Activated CD8-positive, alpha-beta memory T cell treated with anti-CD3 and anti-CD28 coated beads, Interleukin-2, amount 50 U/mL, for 1 hour (primary cell): ENCODE measurements around the gene PIAS4.

Experiments
- DNase-seq: peaks from one replicate; pipeline ENCODE4 v3.0.0-alpha.2; 2020; ENCODE audit errors: extremely low read depth

Gene PIAS4

DNA sequence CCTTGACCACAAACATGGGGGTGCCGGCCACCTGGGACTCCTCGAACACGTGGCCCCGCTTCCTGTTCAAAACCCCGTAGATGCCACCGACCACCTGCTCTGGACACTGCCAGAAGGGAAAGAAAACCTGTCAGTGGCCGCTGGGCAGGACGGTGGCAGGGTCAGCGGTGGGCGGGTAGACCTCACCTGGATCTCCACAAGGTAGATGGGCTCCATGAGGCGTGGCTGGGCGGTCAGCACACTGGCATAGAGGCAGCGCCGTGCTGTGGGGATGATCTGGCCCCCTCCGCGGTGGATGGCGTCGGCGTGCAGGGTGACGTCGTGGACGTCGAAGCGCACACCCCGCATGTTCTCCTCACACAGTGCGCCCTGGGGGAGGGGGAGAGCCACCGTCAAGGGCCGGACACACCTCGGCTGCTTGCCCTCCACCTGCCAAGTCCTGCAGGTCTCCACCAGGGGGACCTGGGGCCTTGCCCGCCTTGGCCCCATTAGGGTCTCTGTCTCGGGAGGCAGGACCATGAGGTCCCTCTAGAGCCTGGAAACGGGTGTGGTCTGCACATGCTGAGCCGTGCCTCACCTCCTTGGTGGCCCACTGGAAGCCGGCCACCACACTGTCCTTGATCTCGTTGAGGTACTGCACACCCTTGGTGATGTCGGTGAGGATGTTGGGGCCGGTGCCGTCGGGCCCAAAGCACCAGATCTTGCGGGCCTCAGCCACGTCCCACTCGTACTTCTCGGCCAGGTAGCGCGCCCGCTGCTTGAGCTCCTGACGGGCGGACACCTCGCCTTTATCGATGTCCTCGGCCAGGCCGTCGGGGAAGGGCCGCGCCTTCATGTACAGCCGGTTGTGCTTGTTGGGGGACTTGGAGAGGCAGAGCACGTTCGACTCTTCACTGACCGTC is 30.0 kb upstream of the PIAS4 start:
- DNase-seq: no peak

DNA sequence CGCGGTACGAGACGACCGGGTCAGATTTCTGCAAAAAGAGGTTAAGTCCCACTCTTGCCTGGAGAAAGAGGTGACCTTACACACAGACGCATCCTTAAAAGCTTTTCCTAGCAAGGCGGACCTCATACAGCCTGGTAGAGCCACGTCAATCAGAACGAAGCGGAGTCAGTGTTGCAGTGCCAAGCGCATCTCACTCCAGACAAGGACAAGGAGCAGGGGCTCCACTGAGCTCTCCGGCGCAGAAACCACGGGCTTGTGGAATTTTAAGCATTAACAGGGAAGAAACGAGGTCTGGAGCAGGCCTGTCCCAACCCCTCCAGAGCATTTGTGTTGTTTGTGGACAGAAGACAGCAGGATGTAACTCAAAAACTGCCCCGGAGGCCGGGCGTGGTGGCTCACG is 29.4 kb upstream of the PIAS4 start:
- no peak for DNase-seq

- DNase-seq: no peak
Observed at GRCh38 chr19:3979289-3979673, 28.3 kb upstream of the PIAS4 start.

DNA sequence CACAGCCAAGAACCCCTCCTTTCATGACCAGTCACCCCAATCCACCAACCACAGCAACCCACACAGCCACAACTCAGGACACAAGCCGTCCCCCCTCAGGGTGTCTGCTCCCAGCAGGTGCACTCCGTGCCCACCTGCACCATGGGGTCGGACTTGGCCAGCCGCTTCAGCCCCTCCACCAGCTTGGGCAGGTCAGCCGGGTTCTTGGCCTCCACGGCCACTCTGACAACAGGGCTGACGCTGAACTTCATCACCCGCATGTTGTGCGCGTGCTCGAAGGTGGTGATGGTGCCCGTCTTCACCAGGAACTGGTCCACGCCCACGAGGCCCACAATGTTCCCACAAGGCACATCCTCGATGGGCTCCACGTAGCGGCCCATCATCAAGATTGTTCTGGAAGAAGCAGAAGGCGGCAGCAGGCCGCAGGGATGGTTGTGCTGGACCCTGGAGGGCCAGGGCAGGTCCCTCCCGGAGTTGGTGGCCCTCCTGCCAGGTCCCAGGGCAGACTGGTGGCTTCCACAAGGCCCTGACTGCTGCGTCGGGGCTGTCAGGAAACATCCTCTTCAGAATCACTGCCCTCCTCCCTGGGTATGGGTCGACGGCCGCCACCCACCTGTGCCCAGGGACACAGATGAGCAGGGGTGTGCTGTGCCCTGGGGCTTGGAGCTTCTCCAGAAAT is 27.7 kb upstream of the PIAS4 start:
- DNase-seq: no peak

GRCh38 chr19:3980353-3981251 is 26.9 kb upstream of the PIAS4 start:
- no peak for DNase-seq

DNA sequence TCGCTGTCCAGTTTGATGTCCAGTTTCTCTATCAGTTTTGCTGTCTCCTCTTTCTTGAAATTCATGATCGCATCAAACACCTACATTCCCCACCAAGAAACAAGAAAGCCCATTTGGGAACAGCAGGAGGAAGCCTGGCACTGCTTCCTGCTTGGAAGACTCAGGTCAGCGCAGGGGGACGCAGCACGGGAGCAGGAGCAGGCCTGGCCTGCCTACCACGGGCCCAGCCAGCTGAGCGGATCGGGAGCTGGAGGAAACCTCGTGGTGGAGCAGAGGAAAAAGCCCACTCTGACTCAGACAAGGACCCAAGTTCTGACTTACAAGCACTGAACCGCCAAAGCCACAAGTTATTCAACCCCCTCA is 26.2 kb upstream of the PIAS4 start:
- no peak for DNase-seq

DNA sequence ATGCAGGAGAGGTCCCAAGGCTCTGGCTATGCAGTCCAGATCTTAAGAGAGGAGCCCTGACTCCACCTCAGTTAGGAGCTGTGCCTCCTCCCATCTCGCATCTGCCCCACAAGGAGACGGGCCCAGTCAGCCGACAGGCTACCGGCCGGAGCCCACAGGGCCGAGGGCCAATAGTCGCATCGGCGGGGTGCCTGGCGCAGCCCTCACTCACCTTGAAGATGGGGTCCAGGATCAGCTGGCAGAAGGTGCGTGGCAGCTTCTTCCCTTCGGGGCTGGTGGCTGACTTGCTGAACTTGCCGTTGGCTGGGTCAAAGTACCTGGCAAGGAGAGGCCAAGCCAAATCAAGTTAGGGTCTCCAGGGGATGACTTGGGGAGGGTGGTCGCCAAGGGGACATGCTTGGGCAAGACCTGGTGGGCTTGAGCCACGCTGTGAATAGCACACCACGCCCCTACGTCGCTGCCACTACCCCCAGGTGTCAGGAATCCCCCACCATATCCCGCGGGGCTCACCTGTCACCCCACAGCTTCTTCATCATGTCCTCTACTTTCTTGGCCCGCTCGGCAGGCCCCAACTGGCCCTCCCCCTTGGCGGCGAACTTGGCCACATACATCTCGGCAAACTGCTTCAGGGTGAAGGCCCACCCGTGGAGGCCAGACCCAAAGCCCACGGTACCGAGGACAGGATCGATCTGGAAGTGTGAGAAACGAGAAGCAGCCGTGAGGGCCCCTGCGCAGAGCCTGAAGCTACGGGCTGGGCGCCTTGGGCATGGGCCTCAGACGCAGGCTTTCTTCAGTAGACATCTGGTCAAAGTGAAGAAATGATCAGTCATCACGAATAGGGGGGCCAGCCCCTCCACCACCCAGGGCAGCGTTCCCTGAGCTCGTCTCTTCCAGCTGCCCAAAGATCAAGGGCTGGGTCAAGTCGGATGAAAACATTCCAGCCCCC is 25.5 kb upstream of the PIAS4 start:
- DNase-seq: no peak

DNA sequence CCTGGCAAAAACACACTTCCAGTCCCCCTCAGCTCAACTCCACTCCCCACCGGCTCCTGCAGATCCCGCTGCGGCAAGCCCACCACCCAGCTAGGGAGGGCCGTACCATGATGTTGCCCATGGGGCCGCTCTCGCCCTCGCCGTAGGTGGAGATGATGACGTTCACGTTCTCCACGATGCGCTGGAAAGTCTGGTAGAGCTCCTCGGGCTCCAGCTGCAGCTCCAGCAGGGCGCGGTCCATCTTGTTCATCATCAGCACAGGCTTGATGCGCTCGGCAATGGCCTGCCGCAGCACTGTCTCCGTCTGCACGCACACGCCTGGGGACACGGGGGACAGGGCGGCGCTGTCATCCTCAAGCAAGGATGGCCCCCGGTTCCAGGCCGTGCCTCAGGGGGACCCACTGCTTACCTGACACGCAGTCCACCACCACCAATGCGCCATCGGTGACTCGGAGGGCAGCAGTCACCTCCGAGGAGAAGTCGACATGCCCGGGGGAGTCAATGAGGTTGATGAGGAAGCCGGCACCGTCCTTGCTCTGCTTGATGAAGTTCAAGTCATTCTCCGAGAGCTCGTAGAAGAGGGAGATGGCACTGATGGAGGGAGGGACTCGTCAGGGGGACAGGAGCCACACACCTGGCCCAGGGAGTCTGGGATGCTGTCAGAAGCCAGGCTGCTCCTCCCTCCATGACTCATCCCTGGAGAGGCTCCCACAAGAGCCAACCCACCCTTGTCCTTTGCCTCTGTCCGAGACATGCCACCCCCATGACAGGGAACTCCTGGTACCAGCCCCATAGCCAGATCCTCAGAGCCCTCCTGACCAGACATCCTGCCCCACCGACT is 24.6 kb upstream of the PIAS4 start:
- DNase-seq: no peak

GRCh38 chr19:3983542-3983914 is 24.0 kb upstream of the PIAS4 start:
- DNase-seq: no peak

- DNase-seq: no peak
Observed at GRCh38 chr19:3983936-3984583, 23.5 kb upstream of the PIAS4 start.

DNA sequence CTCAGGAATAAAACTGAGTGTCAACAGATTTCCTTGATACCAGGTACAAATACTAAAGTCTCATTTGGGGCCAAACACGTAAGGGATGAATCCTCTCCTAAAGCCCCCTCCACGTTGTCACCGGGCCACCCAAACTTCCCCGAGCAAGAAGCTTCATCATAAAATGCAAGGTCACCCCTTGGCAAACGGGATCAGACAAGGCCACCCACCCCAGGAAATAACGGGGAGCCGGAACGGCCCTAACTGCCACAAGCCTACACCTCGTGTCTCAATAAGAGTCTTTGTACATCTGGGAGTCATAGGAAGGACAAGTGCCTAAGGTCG is 23.0 kb upstream of the PIAS4 start:
- DNase-seq: no peak

DNA sequence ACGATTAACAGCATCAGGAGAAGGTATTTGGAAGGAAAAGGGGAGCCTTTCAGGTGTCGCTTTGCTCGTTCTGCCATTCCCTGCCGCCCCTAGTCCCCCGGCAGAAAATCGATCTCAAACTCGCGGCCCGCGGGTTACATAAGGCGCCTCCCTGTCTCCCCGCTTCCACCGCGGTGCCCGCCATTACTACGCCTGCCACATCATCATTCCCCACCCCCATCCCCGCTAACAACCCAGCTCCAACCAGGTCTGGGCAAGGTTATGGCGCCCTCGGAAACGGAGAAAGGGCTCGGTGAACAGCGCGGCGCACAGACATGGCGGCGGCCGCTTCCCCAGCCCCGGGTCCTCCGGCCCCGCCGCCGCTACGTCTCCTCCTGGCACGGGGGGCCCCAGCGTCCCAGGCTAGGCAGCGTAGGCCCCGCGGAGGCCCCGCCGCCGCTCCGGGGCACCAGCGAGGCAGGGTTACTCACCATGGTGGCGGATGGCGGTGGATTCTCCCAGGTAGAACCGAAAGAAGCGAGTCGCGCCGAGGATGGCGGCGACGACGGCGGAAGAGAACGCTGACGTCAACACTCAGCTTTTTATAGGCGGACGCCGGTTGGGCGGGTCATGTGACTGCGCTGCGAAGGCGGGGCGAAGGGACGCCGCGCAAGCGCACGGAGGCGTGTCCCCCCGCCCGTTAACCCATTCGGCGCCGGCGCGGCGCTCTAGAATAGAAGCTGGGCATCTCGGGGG is 22.5 kb upstream of the PIAS4 start, which contains the start of gene EEF2:
EEF2 (minus strand) TSS at position 556 of the 735 bp plus-strand sequence; CDS start at position 473, 83 bp downstream.
- DNase-seq: peak; percentile 86

DNA sequence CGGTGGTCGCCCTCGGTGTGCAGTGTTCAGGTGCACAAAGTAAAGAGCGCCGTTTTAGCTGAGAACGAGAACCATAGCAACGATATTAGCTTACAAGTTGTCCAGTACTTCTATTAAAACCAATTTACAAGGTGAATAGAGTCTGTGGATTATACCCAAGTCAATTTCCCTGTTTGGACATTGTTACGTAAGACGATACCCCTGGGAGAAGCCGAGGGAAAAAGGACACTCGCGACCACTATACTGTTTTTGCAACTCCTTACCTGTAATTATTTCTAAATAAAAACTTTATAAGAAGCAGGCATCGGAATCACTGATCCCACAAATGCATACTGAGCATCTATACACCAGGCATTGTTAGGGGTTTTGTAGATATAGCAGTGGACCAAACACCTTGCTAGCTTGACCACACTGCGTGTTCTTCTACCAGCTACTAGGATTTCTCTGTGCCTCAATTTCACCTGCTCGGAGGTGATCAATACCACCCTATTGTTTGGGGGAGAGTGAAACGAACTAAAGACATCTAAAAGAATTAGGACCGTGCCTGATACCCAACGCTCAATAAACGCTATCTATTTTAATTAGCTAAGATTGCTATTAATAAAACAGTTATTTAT is 21.8 kb upstream of the PIAS4 start:
- DNase-seq: no peak

DNA sequence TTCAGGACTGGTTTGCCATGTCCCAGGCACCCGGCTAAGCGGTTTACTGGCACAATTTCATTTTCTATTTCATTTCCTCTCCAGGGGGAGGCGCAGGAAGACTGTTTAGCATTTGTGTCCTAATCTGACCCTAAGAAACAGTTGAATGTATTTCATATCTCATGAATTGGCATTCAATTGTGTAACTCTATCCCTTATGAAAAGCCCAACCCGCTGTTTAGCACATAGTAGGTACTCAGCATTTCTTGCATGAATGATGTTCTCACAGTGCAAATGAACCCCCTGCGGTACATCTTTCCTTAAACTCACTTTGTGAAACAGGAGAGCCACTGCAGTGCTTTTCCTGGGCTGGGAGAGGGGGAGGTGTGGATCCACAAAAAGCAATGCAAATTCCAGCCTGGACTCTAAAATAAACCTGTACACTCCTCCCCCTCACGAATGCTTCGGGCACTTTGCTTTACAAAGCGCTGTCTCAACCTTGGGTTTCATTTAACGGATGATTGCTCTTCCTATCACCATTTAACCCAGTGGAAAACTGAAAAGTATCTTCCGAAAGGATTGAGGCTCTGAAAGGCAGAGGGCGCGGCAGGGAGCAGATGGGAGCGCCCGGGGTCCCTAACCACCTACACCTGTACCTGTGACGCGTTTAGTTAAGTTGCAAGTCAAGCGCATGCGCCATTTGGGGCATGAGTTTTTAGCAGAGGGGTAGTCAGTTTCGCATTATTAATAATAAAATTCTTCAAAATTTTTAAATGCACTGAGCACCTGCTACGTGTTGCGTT is 21.1 kb upstream of the PIAS4 start:
- DNase-seq: peak; percentile 24

- peak; percentile 68 for DNase-seq
Observed at GRCh38 chr19:3987619-3988371, 19.7 kb upstream of the PIAS4 start.

DNA sequence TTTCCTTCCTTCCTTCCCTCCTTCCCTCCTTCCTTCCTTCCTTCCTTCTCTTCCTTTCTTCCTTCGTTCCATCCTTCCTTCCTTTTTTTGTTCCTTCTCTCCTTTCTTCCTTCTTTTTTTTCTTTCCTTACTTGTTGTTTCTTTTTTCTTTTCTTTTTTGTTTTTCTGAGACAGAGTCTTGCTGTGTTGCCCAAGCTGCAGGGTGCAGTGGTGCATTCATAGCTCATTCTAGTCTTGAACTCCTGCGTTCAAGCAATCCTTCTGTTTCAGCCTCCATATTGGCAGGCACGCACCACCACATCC is 16.8 kb upstream of the PIAS4 start:
- DNase-seq: no peak

- DNase-seq: no peak
Observed at GRCh38 chr19:3995607-3996006, 11.9 kb upstream of the PIAS4 start.
